Hematopoietic multipotent progenitor cell treated with erythropoietin and hydrocortisone succinate and interleukin-3 and kit ligand, for 8 days (in vitro differentiated cells): ENCODE results near the gene INHBC.
"Not testable (repeated sequence)": the region's sequence is repeated elsewhere in the genome, so short reads cannot be mapped to it uniquely, and the experiment has no call there.

Experiments
- DNase-seq: peaks from one replicate; pipeline ENCODE4 v3.0.0-alpha.2; 2015

INHBC gene

DNA sequence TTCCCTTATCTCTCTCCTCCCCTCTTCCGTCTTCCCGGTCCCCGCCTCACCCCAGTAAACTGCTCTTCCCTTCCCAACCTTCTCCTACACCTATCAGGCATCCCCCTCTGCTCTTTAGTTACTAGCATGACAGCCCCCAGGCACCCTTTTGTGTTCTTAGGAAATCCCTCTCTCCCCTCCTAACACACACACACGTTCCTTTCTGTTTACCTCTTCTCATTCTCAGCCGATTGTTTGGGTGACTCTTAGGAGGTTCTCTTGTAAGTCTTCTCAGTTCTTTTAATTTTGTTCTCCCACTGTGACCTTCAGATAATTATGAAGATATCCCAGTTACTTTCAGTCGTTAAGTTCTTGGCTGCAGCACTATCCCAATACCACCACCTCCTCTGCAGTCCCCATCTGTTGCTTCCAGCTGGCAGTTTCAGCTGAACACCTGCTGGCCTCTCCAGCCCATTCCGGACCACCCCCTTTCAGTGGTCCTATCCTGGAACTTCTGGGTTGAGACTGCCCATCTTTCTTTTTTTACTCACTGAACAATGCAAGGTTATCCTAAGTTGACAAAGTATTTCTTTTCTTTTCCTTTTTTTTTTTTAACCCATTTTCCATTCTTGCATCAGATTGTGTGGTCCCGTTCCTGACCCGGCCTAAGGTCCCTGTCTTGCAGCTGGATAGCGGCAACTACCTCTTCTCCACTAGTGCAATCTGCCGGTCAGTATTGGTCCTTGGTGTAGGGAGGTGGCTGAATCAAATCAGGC lies 54.0 kb downstream of the INHBC start:
- peak; percentile 22 for DNase-seq

DNA sequence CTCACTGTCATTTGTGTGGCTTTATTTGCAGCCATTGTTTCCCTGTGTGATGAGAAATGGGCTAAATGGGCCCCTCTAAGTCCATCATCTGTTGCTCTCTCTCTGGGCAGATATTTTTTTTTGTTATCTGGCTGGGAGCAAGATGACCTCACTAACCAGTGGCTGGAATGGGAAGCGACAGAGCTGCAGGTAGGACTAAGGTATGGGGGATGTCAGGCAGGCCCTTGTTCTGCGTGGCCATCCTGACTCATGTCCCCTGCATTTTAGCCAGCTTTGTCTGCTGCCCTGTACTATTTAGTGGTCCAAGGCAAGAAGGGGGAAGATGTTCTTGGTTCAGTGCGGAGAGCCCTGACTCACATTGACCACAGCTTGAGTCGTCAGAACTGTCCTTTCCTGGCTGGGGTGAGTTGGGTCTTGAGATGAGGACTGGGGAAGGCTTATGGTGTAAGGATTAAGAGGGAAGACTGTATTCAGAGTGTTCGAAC lies 54.6 kb downstream of the INHBC start:
- DNase-seq, result no peak

DNA sequence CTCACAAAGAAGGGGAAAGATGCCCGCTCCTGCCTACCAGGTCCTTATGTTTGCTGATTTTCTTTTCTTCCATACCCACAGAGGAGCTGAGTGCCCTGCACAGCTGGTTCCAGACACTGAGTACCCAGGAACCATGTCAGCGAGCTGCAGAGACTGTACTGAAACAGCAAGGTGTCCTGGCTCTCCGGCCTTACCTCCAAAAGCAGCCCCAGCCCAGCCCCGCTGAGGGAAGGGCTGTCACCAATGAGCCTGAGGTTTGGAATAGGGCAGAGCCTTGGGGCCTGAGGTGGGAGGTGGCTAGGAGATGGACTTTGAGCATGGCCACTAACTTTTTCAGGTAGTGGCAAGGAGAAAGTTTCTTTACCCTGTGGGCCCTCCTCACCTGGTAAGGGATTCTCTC lies 55.5 kb downstream of the INHBC start:
- no peak for DNase-seq

DNA sequence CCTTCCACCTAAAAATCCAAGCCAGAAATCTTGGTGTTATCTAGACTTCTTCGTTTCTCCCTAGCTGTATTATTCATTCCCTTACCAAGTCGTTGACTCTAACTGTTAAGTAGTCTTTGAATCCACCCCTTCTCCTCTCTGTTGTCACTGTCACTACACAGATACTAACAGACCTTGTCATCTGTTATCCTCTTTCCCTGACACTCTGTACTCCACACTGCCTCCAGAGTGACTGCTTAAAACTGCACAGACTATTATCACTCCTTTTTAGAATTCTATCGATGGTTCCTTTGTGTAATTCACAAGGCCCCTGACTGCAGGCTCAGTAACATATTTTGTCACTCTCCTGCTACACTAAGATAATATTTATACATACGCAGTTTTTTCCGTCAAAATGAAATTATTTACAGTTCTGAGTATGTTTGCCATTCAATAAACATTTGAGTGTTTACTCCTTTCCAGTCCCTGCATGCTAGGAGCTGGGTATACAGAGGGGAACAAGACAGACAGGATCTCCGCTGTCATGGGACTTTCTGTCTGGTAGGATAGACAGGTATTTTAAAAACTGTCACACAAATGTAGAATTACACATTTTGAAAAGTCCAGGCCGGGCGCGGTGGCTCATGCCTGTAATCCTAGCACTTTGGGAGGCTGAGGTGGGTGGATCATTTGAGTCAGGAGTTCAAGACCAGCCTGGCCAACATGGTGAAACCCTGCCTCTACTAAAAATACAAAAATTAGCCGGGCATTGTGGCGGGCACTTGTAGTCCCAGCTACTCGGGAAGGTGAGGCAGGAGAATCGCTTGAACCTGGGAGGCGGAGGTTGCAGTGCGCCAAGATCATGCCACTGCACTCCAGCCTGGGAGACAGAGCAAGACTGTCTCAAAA lies 57.1 kb downstream of the INHBC start:
- DNase-seq, result peak; percentile 64

DNA sequence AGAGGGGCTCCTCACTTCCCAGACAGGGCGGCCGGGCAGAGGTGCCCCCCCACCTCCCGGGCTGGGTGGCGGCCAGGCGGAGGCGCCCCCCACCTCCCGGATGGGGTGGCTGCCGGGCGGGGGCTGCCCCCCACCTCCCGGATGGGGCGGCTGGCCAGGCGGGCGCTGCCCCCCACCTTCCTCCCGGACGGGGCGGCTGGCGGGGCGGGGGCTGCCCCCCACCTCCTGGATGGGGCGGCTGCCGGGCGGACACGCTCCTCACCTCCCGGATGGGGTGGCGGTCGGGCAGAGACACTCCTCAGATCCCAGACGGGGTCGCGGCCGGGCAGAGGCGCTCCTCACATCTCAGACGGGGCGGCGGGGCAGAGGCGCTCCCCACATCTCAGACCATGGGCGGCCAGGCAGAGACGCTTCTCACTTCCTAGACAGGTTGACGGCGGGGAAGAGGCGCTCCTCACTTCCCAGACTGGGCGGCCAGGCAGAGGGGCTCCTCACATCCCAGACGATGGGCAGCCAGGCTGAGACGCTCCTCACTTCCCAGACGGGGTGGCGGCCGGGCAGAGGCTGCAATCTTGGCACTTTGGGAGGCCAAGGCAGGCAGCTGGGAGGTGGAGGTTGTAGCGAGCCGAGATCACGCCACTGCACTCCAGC lies 60.6 kb downstream of the INHBC start:
- DNase-seq, result not testable (repeated sequence)

DNA sequence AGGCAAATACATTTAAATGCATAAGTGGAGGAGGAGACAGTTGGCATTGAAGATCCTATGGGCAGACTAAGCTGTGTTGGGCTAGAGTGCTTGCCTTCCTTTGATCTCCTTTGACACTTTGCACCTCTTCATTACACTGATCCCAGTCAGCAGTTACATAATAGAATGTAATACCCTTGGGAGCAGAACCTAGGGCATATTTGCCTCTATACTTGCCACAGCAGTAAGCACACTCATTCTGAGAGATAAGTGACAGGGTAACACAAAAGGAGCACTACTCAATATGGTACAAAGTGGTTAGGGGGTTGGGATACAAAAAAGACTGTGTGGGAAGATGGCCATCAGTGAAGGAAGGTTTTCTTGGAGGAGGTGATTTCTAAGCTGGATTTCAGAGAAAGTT lies 62.2 kb downstream of the INHBC start:
- DNase-seq, result no peak

DNA sequence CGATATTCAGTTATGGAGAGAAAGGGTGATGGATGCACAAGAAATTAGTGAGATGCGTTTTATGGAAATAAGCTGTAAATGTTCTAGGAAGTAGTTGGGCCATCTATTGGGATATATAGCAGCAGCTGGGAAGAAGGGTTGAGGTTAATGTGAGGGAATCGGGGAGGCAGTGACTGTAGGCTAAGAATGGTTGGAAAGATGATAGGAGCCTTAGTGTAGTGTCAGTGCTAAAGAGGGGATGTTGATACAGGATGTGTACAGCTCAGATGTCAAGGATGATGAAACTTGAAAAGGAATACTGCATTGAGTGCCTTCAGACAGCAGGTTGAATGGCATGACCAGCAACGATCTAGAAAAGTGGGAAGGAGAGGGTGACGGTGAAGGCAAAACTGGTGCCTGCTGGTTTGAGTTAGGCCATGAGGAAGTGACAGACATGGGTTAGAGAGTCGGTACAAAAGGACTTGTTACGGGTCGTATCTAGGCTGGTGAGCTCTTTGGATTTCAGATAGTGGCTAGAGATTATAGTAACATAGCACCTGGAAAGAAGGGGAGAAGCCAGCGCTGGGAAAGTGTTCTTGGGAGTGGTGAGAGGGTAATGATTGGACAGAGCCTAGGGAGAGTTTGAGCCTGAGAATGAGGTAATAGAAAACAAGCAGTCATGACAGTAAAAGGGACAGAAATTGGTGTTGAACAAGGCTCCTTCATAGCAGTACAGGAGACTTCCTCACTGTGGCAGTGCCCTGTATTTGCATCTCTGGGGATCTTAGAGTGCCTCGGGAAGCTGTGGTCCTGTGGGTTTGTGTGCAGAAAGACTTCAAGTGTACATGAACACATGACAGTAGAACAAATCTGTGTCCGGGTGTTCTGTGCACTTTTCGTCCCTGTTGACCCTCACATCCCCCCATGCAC lies 62.9 kb downstream of the INHBC start:
- no peak for DNase-seq

DNA sequence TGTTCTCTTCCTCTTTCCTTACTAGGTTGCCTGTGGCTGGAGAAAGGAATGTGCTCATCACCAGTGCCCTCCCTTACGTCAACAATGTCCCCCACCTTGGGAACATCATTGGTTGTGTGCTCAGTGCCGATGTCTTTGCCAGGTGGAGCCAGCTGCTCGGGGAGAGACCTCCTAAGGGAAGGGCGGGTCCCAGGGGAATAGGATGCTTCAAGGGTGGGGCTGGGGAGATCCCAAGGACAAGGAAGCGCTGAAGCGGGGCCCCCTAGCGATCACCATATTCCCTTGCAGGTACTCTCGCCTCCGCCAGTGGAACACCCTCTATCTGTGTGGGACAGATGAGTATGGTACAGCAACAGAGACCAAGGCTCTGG lies 63.5 kb downstream of the INHBC start:
- DNase-seq, result no peak

DNA sequence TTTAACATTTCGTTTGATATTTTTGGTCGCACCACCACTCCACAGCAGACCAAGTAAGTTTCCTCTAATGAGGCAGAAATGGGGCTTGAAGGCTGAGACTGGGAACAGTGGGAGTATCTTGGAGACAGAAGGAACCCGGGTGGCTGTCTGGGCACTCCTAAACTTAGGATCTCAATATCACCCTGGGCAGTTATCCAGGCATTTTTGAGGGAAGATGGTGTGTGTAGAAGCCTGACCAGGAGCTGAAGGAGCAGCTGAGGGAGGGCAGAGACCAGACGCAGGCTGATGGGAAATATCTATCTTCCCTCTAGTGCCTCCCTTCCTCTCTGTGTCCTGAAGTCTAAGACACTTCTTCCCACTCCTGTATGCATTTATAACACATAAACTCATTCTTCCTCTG lies 64.0 kb downstream of the INHBC start:
- DNase-seq, result no peak

DNA sequence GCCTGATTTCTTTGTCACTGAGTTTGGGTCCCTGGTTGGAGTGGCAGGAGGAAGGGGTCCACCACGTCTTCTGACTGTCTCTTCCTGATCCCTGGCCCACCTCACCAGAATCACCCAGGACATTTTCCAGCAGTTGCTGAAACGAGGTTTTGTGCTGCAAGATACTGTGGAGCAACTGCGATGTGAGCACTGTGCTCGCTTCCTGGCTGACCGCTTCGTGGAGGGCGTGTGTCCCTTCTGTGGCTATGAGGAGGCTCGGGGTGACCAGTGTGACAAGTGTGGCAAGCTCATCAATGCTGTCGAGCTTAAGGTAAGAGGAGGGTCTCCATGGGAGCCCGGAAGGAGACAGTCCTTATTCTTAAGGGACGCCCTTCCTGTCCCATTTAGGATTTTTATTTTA lies 65.6 kb downstream of the INHBC start:
- no peak for DNase-seq
